NCI-H524 (cell line): ENCODE data around the gene TGFBR1.

Experiments
- DNase-seq, 2 experiments: peaks; one replicate each; lab custom pipeline; 2025; lab: John Stamatoyannopoulos, UW

Gene TGFBR1

DNA sequence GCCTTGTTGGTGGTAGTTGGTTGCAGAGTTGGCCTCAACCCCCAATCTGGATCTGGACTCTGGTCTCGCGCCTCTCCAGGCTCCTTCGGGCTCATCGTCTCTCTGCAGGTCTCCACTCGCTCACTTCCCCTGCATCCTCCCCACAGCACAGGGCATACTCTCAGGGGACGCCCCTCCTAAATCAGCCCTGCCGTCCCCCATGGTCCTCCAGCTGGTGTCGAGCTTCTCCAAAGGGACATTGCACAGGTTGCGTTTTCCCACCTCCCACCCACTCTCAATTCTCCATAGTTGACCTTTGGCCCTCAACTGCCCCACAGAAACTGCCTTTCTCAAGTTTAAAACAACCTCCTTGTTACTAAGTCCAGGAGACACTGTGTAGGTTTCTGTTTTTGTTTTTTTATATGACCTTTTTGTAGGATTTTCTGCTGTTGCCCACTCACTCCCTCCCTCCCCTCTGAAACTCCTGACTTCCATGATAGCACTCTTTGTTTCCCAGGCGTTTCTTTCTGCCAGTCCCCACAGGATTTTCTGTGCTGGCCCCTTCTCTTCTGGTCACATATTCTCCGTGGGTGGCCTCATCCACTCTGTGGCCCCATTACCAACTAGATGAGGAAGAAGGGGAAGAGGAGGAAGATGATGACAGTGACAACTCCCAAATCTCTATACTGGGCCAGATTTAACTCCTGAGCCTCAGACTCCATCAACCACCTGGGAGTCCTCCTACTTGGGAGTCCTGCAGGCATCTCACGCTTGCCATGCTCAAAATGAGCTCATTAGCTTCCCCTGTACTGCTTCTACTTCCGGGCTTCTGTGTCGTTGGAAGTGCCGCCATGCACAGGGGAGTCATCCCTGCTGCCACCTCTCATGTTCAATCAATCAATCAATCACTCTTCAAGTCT is 66.6 kb downstream of the TGFBR1 start:
- DNase-seq: peak in 1 of 2 experiments; percentile 23

DNA sequence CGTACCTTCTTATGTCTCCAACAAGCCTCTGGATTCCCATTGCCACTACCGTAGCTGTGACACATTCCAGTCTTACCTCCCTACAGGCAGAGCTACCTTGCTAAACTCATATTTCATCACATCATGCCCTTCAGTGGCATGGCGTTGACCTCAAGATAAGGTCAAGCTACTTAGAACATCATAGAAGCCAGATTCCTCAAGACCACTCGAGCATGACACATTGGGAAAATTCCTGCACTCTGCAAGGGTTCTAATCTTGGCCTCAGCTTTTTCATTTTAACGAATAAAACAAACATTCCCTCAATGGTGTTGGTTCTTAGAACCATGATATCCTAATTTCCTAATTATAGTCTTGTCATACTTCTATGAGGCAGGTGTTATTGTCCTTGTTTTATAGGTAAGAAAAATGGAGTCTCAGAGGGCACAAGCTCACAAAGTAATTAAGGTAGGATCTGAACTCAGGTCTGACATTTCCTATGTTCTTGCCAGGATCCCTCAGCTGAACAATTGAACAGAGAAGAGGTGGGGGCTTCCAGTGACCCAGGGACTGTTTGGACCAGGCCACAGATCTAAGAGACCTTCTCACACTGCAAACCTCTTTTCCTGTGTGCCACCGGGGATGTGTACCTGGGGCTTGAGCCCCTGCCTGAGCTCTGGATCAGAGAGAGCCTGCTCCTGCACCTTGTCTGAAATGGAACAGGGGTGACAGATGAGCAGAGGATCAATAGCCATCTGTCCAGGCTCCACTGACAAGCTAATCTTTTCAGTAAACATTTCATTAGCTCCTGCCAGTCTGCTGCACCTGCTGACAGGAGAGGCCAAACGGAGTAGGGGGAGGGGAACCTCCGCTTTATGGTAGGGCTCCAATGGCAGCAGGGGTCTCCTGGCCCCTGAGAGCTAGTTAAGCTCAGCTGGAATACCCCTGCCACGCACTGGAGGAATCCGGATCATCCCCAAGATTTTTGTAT is 67.5 kb downstream of the TGFBR1 start:
- DNase-seq: peak; percentile 96 to 99

DNA sequence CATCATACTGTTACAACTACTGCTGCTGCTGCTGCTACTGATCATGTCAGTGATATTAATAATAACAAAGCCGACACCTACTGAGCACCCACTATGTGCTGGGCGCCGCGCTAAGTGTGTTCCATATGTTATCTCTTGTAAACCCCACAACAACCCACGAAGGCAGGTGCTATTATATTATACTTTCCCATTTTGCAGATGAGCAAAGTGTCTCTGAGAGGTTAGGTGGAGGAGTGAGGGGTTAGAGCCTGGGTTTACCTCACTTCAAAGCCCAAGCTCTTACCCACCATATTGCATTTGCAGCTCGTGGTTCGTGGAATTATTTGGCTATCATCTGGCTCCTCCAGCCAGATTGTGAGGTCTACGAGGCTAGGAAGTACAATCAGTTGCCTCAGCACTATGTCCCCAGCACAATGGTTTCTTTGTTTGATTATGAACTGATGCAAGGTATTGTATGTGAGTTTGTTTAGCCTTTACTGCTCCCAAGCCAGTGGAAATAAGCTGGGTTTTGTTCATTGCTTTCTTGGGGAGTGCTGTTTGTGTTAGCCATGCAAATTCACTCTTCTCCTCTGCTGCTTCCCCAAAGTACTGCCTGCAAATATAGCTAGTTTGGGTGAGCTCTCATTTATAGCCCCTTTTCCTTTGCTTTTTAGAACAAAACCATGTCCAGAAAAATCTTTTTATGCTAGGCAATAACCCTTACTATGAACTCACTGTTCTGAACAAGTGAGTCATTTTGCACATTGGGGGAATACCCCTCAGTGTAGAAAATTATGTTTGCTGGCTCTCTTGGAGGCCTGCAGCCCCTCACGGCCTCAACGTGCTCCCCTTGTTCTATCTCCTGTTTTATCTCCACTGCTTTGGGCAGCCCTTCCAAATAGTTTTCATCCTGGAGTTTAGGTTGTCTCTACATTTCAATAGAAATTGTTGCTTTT is 68.9 kb downstream of the TGFBR1 start:
- peak in 1 of 2 experiments; percentile 50 for DNase-seq

DNA sequence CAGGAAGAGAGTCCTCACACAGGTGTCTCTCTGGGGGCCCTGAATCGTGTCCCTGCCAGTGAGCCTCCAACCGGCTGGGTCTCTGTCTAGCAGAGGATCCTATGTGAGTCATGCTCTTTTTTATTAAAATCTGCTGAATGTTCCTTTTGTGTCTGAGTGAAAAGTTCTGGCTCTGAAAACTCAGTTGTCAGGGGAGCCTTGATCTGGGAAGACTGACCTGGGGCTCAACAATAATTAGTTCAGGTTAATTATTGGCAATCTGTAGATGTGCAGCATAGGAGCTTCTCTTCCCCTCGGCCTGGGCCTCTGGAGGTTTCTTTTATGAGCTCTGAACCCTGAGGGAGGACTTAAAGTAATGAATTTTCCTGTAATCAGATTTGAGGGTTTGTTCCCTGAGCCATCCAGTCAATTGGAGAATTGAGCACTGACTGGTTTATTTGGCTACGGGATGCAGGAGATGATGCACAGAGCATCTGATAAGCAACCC is 71.7 kb downstream of the TGFBR1 start:
- peak in 1 of 2 experiments; percentile 31 for DNase-seq

DNA sequence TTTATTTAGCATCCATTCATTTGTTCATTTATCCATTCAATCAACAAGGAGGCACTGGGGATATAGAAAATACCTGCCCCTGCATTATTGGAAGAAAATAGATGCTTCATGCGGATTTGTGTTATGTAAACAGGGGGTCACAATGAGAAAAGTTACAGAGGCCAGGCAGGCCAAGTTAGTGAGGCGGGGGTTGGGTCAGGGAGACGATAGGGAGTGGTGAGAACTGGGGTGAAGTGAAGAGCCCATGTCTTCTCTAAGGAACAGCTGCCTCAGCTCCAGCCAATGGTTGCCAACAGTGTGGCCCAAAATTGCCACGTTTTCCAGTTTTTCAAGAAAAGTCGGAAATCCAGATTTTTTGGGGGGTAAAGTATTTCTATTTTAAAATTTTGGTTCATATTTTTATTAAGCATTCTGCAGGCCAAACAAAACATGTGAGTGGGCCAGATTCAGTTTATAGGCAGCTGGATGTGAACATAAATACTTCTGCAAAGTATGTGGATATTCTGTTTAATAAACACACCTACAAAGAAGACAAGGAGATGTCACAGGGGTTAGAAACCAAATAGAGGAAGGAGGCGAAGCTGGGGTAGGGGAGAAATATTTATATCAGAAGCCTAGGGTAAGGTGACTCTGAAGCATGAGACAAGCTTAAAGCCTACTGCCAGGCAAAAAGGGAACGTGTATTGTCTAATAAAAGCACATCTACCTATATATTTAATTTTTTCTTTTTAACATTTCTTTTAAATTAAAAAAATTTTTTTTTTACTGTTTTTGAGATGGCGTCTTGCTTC is 72.9 kb downstream of the TGFBR1 start:
- no peak for DNase-seq

DNA sequence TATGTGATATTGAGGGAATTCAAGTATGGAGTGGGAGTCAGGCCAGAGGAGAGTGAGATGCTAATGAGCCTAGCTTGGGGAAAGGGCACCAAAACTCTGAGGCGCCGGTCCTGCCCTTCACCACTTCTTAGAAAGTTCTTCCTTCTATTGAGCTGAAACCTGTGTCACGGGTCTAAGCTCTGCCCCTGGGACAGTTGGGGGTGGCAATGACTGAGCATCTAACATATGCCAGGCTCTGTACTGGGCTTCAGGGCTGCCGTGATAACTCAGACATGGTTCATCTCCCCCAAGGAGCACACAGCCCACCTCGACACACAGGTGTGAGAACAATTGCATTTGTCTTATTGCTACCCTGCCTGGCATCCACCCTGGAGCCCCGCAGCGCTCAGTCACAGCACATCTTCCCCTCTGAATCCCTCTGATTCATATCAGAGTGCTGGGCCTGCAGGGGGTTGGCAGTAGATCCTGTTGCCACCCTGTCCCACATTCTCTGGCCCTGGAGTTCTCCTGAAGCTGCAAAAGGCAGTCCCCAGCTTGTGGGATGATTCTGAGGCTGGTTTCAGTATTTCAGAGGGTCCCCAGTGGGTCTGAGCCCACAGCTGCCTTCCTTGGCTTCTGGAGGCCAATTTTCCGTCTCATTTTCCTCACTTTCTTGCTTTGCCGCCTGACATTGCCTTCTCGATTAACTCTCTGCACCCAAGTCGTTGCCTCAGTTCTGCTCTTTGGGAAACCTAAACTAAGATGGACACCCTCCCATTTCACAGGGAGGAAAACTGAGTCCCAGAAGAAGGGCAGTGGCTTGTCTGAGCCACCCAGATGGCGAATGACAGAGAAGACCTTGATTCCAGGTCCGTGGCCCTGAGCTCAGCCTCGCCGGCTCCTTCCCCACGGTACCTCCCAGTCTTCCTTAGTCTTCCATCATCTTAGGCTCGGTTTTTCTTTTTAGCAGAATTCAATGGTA is 74.3 kb downstream of the TGFBR1 start:
- DNase-seq: no peak

DNA sequence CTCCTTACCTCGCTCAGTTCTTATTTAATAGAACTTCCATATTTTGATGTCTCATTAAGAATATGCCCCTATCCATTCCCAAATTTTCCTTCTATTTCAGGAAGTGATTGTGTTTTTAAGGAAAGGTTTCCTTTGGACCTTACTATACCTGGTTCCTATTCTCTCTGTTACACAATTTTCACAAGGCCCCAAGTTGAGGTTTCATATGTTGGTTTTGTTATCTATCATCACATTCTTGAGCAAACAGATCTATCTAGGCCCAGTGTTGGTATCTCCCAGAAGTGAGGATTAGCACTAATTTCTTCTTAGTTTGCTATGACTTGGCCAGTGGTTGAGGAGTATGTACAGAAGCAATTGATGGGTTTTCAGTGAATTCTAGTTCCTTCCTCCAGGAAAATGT is 75.3 kb downstream of the TGFBR1 start:
- DNase-seq: no peak

DNA sequence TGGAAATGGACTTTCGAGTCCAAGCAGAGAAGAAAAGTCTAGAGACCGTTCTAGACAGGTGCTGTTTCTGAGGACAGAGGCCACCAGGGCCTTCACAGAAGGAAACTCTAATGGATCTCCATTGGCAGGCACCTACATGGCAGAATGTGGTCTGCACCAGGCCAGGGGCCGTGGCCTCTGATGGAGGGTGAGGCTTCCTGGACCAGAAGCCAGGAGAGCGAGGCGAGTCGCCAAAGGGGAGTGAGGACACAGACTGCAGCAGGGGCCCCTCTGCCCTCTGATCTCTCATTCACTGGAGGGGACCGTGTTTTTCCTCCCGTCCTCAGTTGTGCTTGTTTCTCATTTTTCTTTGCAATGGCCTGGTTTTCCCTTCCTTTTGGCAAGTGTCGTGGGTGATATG is 75.7 kb downstream of the TGFBR1 start:
- DNase-seq: no peak

DNA sequence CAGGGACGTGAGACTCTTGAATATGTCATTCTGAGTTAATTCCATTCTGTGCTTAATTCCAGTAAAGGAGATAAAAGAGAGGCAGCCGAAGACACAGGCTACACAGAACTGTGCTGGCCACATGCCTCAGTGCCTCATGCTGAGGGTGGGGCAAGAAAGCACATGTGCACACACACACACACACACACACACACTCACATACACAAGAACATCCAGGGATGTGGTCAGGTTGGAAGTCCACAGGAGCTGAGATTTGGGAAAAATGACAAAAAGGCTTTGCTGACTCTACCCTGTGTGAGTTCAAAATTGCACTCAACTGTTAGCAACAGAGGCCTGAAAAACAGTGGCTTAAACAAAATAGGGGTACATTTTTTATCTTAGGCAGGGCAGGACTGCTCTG is 76.3 kb downstream of the TGFBR1 start:
- DNase-seq: no peak

DNA sequence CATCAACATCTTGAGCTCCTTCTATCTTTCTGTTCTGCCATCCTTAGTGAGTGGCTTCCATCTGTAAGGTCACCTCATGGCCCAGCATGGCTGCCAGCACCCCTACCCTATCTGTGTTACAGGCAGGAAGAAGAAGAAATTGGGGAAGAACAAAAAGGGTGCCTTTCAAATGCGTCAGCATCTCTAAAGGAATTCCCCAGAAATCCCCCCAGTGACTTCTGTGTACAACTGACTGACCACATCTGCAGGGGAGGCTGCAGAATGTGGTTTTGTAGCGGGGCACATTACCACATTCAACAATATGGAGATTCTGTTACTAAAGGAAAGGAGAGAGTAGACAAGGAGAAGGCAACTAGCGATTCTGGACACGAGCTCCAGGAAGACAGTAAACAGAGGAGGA is 76.7 kb downstream of the TGFBR1 start:
- no peak for DNase-seq

DNA sequence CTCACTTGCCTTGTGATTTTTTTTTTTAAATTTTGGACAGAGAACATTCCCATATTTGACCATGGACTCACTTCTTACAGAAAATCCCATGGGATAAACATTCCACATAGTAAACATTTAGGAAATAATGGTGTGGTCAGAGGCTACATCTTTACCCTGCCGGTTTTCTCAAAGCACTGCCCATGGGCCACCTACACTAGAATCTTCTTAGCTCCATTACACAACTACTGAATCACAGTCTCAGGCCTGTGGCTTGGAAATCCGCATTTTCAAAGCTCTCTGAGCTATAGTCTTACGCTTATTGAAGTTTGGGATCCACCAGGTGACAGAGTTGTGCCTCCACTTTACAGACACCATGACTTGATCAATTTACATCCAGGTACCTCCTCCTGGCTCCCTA is 77.4 kb downstream of the TGFBR1 start:
- no peak for DNase-seq

DNA sequence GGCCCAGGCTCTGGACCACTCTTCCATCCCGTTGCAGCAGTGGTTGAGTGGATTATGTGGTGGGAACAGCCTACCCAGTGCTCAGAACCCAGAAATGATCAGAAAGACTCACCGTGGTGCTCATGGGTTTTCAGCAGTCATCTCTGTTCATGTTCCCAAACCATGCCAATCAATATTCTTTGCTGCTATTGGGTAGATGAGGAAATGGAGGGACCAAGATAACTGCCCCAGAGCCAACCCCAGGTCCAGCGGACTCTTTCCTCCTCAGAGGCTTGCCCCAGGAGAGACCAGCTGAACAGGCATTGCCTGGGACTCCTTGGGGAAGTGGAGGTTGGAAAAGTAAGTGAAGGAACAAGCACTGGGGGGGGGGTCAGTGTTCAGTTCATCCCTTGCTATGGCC is 78.7 kb downstream of the TGFBR1 start:
- DNase-seq: no peak

DNA sequence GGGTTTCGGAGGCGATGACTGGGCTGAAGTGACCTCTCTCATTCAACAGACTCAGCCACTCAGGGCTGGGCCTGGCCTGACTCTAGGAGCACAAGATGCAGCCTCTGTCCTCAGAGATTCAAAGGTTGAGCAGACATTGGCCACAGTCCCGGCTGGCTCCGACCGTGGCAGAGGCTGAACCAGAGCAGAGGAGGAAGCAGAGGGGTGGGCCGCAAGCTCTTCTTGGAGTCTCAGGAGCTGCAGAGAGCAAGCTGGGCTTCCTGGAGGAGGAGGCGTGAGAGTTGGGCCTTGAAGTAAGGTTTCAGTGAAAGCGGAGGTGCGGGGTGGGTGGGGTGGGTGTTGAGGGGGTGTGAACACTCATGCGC is 79.2 kb downstream of the TGFBR1 start:
- DNase-seq: no peak

DNA sequence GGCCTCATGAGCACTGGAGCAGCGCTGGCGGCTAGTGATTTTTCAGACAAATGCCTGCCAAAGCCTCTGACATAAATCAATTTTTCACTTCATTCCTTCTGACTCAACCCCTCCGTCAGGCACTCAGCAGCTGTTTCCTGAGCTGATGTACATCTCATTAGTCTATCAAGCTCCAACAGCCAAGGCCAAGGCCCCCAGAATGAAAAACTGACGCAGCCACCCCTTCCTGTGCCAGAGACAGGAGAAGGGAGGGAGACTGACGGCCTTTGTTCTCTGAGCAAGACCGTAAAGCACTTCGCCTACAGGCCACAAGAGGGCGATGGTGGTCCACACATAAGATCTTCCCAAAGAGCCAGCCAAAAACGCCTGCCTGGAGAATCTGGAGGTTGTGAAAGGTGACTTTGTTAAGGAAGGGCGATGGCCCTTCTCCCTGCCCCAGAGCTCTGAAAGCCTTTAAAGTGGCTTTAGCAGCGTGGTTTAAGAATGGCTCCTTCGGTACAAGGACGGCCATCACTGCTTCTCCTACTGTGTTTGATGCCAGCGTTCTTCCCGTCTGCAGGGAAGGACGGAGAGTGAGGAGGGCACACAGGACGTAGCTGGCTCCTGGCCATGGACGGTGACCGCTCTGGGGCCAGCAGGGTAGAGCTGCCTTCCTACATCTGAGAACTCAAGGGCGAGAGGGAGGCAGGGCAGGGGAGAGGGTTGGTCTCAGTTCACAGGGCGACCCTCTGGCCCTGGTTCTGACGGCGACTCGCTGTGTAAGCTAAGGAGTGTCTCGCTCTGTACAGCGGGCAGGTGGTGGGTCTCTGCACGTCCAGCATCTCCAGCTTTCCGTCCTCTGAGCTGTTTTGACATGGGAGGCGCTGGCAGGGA is 79.8 kb downstream of the TGFBR1 start:
- DNase-seq: peak; percentile 85 to 95

DNA sequence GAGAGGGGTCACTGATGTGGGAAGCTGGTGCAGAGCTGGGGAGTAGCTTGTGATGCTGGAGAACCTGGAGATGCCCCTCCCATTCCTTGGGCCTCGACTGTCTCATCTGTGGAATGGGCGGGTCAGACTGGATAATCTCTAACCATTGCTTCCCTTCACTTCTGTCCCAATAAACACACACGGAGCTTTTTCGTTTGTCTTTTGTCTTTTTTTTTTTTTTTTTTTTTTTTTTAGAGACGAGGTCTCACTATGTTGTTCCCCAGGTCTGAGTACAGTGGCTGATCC is 80.4 kb downstream of the TGFBR1 start:
- DNase-seq: no peak

DNA sequence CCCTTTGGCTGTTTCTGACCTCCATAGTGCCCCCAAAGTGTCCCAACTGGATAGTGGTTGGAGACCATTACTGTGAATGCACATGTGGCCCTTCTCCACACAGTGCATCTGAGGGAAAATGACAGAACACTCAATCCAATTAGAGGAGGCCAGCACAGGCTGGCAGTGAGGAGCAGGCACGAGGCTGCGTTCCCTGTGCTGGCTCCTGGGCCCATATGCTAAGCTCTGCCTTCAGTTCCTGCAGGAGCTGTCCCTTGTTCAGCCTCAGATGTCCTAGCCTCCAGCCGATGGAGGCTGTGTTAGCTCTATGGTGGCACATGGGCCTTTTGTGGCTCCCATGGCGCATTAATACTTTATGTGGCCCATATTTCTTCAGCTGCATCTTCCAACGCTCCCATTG is 81.0 kb downstream of the TGFBR1 start:
- peak in 1 of 2 experiments; percentile 70 for DNase-seq

DNA sequence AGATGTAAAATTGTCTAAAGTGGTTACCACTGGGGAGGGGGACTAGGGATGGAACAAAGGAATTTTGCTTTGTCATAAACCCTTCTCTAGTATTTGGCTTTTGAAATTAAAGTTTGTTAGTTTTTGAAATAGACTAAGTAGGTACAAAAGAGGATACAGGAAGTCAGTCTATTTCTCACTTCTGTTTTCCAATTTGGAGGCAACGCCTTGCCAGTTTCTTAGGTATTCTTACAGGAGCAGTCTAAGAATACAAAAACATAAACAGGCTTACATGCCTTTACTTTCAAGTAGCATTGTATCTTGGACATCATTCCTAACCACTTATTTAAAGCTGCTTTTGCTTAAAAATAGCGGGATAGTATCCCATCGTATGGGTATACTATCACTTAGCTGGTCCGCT is 82.4 kb downstream of the TGFBR1 start:
- DNase-seq: no peak

DNA sequence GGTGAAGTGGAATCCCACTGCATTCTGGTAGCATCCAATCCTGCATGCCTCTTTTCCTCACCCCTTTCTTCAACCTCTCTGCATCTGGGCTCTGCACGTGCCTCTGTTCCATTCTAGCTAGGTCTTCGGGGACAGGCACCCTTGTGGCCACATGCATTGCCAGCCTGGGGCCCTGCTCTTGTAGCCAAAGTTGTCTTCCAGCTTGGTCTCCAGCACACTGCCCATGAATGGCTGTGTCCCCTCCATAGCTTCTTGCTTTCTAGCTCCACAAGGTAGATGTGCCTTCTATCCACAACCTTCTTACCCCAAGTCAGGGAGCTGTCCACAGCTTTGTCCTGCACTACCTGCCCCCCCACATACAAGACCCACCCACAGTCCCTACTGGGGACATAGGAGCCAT is 84.3 kb downstream of the TGFBR1 start:
- DNase-seq: no peak
